Measurements from ENCODE around the gene ARHGAP44.

DNA sequence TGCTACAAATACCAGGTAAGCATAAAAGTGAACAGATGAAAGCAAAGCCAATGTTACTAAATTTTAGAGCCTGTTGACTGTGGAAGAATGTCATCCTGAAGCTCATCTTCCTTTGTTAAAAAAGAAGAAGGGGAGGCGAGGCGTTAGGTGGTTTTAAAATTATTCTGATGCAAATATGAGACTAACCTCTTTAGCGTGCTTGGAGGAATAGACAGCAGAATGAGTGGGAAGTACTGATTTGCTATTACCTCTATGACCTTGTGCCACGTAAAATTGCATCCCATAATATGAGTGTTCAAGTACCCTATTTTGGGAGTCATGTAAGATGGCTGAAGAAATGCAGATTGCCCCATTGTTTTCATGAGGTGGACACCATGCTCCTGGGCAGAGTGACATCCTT lies 132.8 kb downstream of the ARHGAP44 start:
- TF ChIP-seq, protein P1, sequence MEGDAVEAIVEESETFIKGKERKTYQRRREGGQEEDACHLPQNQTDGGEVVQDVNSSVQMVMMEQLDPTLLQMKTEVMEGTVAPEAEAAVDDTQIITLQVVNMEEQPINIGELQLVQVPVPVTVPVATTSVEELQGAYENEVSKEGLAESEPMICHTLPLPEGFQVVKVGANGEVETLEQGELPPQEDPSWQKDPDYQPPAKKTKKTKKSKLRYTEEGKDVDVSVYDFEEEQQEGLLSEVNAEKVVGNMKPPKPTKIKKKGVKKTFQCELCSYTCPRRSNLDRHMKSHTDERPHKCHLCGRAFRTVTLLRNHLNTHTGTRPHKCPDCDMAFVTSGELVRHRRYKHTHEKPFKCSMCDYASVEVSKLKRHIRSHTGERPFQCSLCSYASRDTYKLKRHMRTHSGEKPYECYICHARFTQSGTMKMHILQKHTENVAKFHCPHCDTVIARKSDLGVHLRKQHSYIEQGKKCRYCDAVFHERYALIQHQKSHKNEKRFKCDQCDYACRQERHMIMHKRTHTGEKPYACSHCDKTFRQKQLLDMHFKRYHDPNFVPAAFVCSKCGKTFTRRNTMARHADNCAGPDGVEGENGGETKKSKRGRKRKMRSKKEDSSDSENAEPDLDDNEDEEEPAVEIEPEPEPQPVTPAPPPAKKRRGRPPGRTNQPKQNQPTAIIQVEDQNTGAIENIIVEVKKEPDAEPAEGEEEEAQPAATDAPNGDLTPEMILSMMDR (IDR thresholded peaks at IDR 0.05) = no peak
- no peak for TF ChIP-seq POLR2A (IDR thresholded peaks at IDR 0.05)

All from thyroid gland (tissue), 4 donors.